Measurements from ENCODE around the gene RFPL2.

DNA sequence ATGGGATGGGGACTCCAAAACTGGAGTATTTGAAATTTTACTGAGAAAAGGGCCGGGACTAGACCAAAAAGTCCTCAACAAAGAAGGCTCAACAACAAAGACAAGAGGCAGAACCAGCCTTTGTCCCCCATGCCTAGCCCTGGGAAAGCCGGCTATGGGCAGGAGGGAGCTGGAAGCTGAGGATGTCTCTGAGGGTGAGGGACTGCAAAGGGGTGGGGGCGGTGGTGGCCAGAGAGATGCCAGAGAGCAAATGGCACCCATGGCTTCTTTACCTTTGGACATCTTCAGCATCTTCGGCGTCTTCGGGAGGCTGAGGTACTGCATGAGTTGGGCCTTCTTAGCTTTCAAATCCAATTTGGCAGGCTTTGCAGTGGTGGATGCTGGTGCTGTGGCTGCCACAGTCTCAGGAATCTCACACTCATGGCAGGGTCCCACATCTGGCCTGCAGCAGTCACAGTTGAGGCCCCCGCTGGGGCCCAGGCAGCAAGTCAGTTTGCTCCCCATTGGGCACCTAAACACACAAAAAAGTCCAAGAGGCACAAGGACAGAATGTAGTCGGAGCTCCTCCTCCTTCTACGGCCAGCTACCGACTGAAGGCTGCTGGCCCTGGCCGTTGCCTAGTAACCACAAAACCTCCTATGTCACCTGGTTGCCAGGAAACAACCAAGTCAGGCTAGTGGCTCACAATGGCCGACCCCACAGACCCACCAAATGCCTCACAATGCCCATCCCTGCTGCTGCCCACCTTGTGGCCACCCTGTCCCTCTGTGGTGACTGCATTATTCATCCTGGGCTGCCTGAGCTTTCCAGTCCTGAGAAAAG is 46.0 kb downstream of the RFPL2 start, which contains the start of gene C22orf42:
- TF ChIP-seq, protein P1, sequence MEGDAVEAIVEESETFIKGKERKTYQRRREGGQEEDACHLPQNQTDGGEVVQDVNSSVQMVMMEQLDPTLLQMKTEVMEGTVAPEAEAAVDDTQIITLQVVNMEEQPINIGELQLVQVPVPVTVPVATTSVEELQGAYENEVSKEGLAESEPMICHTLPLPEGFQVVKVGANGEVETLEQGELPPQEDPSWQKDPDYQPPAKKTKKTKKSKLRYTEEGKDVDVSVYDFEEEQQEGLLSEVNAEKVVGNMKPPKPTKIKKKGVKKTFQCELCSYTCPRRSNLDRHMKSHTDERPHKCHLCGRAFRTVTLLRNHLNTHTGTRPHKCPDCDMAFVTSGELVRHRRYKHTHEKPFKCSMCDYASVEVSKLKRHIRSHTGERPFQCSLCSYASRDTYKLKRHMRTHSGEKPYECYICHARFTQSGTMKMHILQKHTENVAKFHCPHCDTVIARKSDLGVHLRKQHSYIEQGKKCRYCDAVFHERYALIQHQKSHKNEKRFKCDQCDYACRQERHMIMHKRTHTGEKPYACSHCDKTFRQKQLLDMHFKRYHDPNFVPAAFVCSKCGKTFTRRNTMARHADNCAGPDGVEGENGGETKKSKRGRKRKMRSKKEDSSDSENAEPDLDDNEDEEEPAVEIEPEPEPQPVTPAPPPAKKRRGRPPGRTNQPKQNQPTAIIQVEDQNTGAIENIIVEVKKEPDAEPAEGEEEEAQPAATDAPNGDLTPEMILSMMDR (IDR thresholded peaks at IDR 0.05): no peak
- no peak for TF ChIP-seq POLR2A (IDR thresholded peaks at IDR 0.05)

Measured in lower leg skin (tissue), 3 donors.